Activated T-helper 1 cell treated with anti-CD3 and anti-CD28 coated beads, Interleukin-2, amount 50 U/mL, for 16 hours (primary cell): ENCODE data around the gene PKNOX2.

Experiments
- DNase-seq, 2 donors: peaks; one replicate each; pipeline ENCODE4 v3.0.0-alpha.2; 2020; ENCODE audit warnings: low read depth in 1 of 2, low spot score in 1 of 2

PKNOX2 gene

GRCh38 chr11:125332821-125333220 is 168.3 kb downstream of the PKNOX2 start:
- DNase-seq: no peak

- no peak for DNase-seq
These were observed 169.0 kb downstream of the PKNOX2 start for GRCh38 chr11:125333354-125334073.

- DNase-seq: no peak
These were observed 170.6 kb downstream of the PKNOX2 start for GRCh38 chr11:125335106-125335505.

GRCh38 chr11:125337836-125338834 is 173.6 kb downstream of the PKNOX2 start:
- no peak for DNase-seq

- DNase-seq: no peak
These were observed 174.6 kb downstream of the PKNOX2 start for GRCh38 chr11:125338886-125339811.

GRCh38 chr11:125341676-125342075 is 177.1 kb downstream of the PKNOX2 start:
- no peak for DNase-seq

GRCh38 chr11:125342281-125342930 is 177.9 kb downstream of the PKNOX2 start:
- no peak for DNase-seq

GRCh38 chr11:125343086-125343717 is 178.7 kb downstream of the PKNOX2 start:
- DNase-seq: no peak

GRCh38 chr11:125343718-125344131 is 179.2 kb downstream of the PKNOX2 start:
- DNase-seq: no peak

- no peak for DNase-seq
These were observed 180.4 kb downstream of the PKNOX2 start for GRCh38 chr11:125344846-125345420.

- no peak for DNase-seq
These were observed 181.0 kb downstream of the PKNOX2 start for GRCh38 chr11:125345421-125346178.

GRCh38 chr11:125346179-125346530 is 181.6 kb downstream of the PKNOX2 start:
- DNase-seq: no peak

GRCh38 chr11:125346565-125347260 is 182.2 kb downstream of the PKNOX2 start:
- no peak for DNase-seq

- no peak for DNase-seq
These were observed 182.7 kb downstream of the PKNOX2 start for GRCh38 chr11:125347261-125347585.

GRCh38 chr11:125348141-125348651 is 183.6 kb downstream of the PKNOX2 start:
- no peak for DNase-seq

- no peak for DNase-seq
These were observed 184.2 kb downstream of the PKNOX2 start for GRCh38 chr11:125348674-125349309.

- DNase-seq: no peak
These were observed 185.9 kb downstream of the PKNOX2 start for GRCh38 chr11:125350206-125351032.
